HG03097 (cell line): ENCODE results near the gene NCOA1.

Source experiments
- ATAC-seq: cut with Tn5 transposase; IDR thresholded peaks from one replicate; pipeline ENCODE4 v1.9.1; 2021; ENCODE audit not compliant: unreplicated experiment, low FRiP score

Gene NCOA1

GRCh38 chr2:24725956-24726355 lies 234.9 kb downstream of the NCOA1 start:
- ATAC-seq, result no peak

- no peak for ATAC-seq
Measured at GRCh38 chr2:24730481-24730880, 239.4 kb downstream of the NCOA1 start.

GRCh38 chr2:24731040-24731439 lies 240.0 kb downstream of the NCOA1 start:
- ATAC-seq, result no peak

GRCh38 chr2:24731923-24732322 lies 240.9 kb downstream of the NCOA1 start:
- ATAC-seq, result no peak

- no peak for ATAC-seq
Measured at GRCh38 chr2:24734741-24735140, 243.7 kb downstream of the NCOA1 start.

- no peak for ATAC-seq
Measured at GRCh38 chr2:24739354-24740025, 248.4 kb downstream of the NCOA1 start.

GRCh38 chr2:24740142-24740541 lies 249.1 kb downstream of the NCOA1 start:
- no peak for ATAC-seq

- ATAC-seq, result no peak
Measured at GRCh38 chr2:24742730-24743129, 251.7 kb downstream of the NCOA1 start.

- no peak for ATAC-seq
Measured at GRCh38 chr2:24743924-24744323, 252.9 kb downstream of the NCOA1 start.

GRCh38 chr2:24744356-24744755 lies 253.3 kb downstream of the NCOA1 start:
- no peak for ATAC-seq

- no peak for ATAC-seq
Measured at GRCh38 chr2:24745825-24746224, 254.8 kb downstream of the NCOA1 start.

- ATAC-seq, result no peak
Measured at GRCh38 chr2:24747299-24747698, 256.2 kb downstream of the NCOA1 start.

GRCh38 chr2:24749069-24749691 lies 258.1 kb downstream of the NCOA1 start:
- ATAC-seq, result no peak

- no peak for ATAC-seq
Measured at GRCh38 chr2:24754985-24755705, 264.1 kb downstream of the NCOA1 start.

- ATAC-seq, result no peak
Measured at GRCh38 chr2:24756789-24757188, 265.7 kb downstream of the NCOA1 start.

GRCh38 chr2:24761866-24762265 lies 270.8 kb downstream of the NCOA1 start:
- no peak for ATAC-seq

- no peak for ATAC-seq
Measured at GRCh38 chr2:24762518-24762917, 271.5 kb downstream of the NCOA1 start.

- ATAC-seq, result no peak
Measured at GRCh38 chr2:24763843-24764242, 272.8 kb downstream of the NCOA1 start.

- ATAC-seq, result no peak
Measured at GRCh38 chr2:24766609-24767008, 275.6 kb downstream of the NCOA1 start.

- no peak for ATAC-seq
Measured at GRCh38 chr2:24768013-24768412, 277.0 kb downstream of the NCOA1 start.

GRCh38 chr2:24768601-24769000 lies 277.5 kb downstream of the NCOA1 start:
- ATAC-seq, result no peak

GRCh38 chr2:24771061-24771460 lies 280.0 kb downstream of the NCOA1 start:
- ATAC-seq, result no peak
